GM06990 (cell line): Measurements from ENCODE around the gene GRM7.

ENCODE experiments used
- DNase-seq: peaks from one replicate; pipeline ENCODE4 v3.0.0-alpha.2; 2011; ENCODE audit not compliant: insufficient read length; ENCODE audit errors: extremely low read depth
- H3K27me3 ChIP-seq: replicated peaks from 2 replicates; pipeline ENCODE4 v1.6.0; 2011; ENCODE audit warnings: low read length; ENCODE audit not compliant: control insufficient read depth, insufficient read depth
- H3K36me3 ChIP-seq: 2 replicates; pipeline ENCODE4 v1.5.1; 2011; ENCODE audit warnings: low read length; ENCODE audit not compliant: control insufficient read depth, insufficient read depth
- H3K4me3 ChIP-seq: replicated peaks from 2 replicates; pipeline ENCODE4 v1.5.1; 2011; ENCODE audit warnings: low read depth, mild to moderate bottlenecking, control low read depth, low read length
- CTCF ChIP-seq: IDR thresholded peaks from 2 replicates; pipeline ENCODE4 v1.5.1; 2011; ENCODE audit warnings: low read length, control low read depth, mild to moderate bottlenecking, inconsistent platforms; ENCODE audit not compliant: insufficient read depth, poor library complexity, severe bottlenecking

GRM7 gene

GRCh38 chr3:7382293-7383010 is 521.5 kb downstream of the GRM7 start:
- Histone ChIP-seq H3K36me3 (no peaks in the 10 kb centered on the region), H3K4me3 (no peak overlapping the region), H3K27me3 (no peaks in the 10 kb centered on the region)
- TF ChIP-seq CTCF, result no peak
- DNase-seq, result no peak

GRCh38 chr3:7385635-7386034 is 524.7 kb downstream of the GRM7 start:
- Histone ChIP-seq H3K27me3 (no peaks in the 10 kb centered on the region), H3K36me3 (no peaks in the 10 kb centered on the region), H3K4me3 (no peak overlapping the region)
- TF ChIP-seq CTCF, result no peak
- DNase-seq, result no peak

GRCh38 chr3:7388026-7388425 is 527.1 kb downstream of the GRM7 start:
- DNase-seq, result no peak
- no peak for TF ChIP-seq CTCF

GRCh38 chr3:7392206-7392605 is 531.3 kb downstream of the GRM7 start:
- DNase-seq, result no peak
- Histone ChIP-seq H3K4me3 (no peak overlapping the region), H3K36me3 (no peaks in the 10 kb centered on the region), H3K27me3 (no peaks in the 10 kb centered on the region)
- TF ChIP-seq CTCF, result no peak

More at GRCh38 chr3:7388026-7388425, 527.1 kb downstream of the GRM7 start:
- no peaks in the 10 kb centered on the region for H3K36me3 ChIP-seq
- H3K4me3 ChIP-seq, result no peak overlapping the region
- no peaks in the 10 kb centered on the region for H3K27me3 ChIP-seq

- Histone ChIP-seq H3K36me3 (no peaks in the 10 kb centered on the region), H3K27me3 (no peaks in the 10 kb centered on the region), H3K4me3 (no peak overlapping the region)
- no peak for DNase-seq
- TF ChIP-seq CTCF, result no peak
Observed at GRCh38 chr3:7393944-7394605, 533.2 kb downstream of the GRM7 start.
